WTC11 (cell line): ENCODE data around the gene AKAP11.

ENCODE experiments used
- CTCF ChIP-seq: fragments of 200-600 bp; IDR thresholded peaks from 2 replicates; pipeline ENCODE4 v1.8.0; 2022; ENCODE audit warnings: antibody characterized with exemption
- E2F5 ChIP-seq: sonication (generic); formaldehyde crosslinking; IDR thresholded peaks from 2 replicates; pipeline ENCODE4 v1.8.1; 2022; ENCODE audit warnings: mild to moderate bottlenecking, moderate library complexity, missing genetic modification reagents
- ESRRA ChIP-seq: sonication (generic); formaldehyde crosslinking; IDR thresholded peaks from 2 replicates; pipeline ENCODE4 v1.8.1; 2022; ENCODE audit warnings: mild to moderate bottlenecking, missing genetic modification reagents, borderline replicate concordance
- JUN ChIP-seq: sonication (generic); formaldehyde crosslinking; IDR thresholded peaks from 2 replicates; pipeline ENCODE4 v1.8.0; 2023; ENCODE audit warnings: mild to moderate bottlenecking, missing genetic modification reagents
- MAX ChIP-seq: sonication (generic); formaldehyde crosslinking; IDR thresholded peaks from 2 replicates; pipeline ENCODE4 v1.8.0; 2022; ENCODE audit warnings: mild to moderate bottlenecking, missing genetic modification reagents
- MLX ChIP-seq: sonication (generic); formaldehyde crosslinking; IDR thresholded peaks from 2 replicates; pipeline ENCODE4 v1.8.1; 2023; ENCODE audit warnings: mild to moderate bottlenecking, missing genetic modification reagents, moderate library complexity
- MYBL2 ChIP-seq: sonication (generic); formaldehyde crosslinking; IDR thresholded peaks from 2 replicates; pipeline ENCODE4 v1.8.1; 2023; ENCODE audit warnings: mild to moderate bottlenecking, moderate library complexity, missing genetic modification reagents
- TCF7 ChIP-seq: sonication (generic); formaldehyde crosslinking; IDR thresholded peaks from 2 replicates; pipeline ENCODE4 v1.8.0; 2022; ENCODE audit warnings: mild to moderate bottlenecking, low read depth, missing genetic modification reagents, moderate library complexity
- TP53 ChIP-seq: sonication (generic); formaldehyde crosslinking; IDR thresholded peaks from 2 replicates; pipeline ENCODE4 v1.8.1; 2023; ENCODE audit warnings: mild to moderate bottlenecking, missing genetic modification reagents
- USF2 ChIP-seq: sonication (generic); formaldehyde crosslinking; IDR thresholded peaks from 2 replicates; pipeline ENCODE4 v1.8.1; 2023; ENCODE audit warnings: mild to moderate bottlenecking, missing genetic modification reagents, moderate library complexity
- ZBTB43 ChIP-seq: sonication (generic); formaldehyde crosslinking; IDR thresholded peaks from 2 replicates; pipeline ENCODE4 v1.8.1; 2023; ENCODE audit warnings: mild to moderate bottlenecking, missing genetic modification reagents
- ZNF138 ChIP-seq: sonication (generic); formaldehyde crosslinking; conservative IDR thresholded peaks from 2 replicates; pipeline ENCODE4 v1.8.1; 2022; ENCODE audit warnings: mild to moderate bottlenecking, moderate library complexity, missing genetic modification reagents
- ZNF423 ChIP-seq: fragments of 250-450 bp; sonication (Bioruptor Pico); IDR thresholded peaks from 2 replicates; pipeline ENCODE4 v2.1.2; 2022; ENCODE audit warnings: mild to moderate bottlenecking, moderate library complexity

GRCh38 chr13:42280537-42280936 is 8.6 kb downstream of the AKAP11 start:
- TF ChIP-seq CTCF: no peak
- TF ChIP-seq ZNF138 (CRISPR knock-in tag): no peak
- TF ChIP-seq MYBL2 (CRISPR knock-in tag): no peak
- no peak for TF ChIP-seq MLX (CRISPR knock-in tag)
- TF ChIP-seq USF2: no peak
- TF ChIP-seq ZBTB43 (CRISPR knock-in tag): no peak
- TF ChIP-seq TCF7 (CRISPR knock-in tag): no peak
- no peak for TF ChIP-seq TP53 (CRISPR knock-in tag)
- TF ChIP-seq MAX (CRISPR knock-in tag): no peak
- TF ChIP-seq ZNF423 (CRISPR knock-in tag): no peak
- TF ChIP-seq ESRRA (CRISPR knock-in tag): no peak
- no peak for TF ChIP-seq E2F5 (CRISPR knock-in tag)
- TF ChIP-seq JUN (CRISPR knock-in tag): no peak
